ENCODE results near the gene SLC25A27.

The SLC25A27 gene

DNA sequence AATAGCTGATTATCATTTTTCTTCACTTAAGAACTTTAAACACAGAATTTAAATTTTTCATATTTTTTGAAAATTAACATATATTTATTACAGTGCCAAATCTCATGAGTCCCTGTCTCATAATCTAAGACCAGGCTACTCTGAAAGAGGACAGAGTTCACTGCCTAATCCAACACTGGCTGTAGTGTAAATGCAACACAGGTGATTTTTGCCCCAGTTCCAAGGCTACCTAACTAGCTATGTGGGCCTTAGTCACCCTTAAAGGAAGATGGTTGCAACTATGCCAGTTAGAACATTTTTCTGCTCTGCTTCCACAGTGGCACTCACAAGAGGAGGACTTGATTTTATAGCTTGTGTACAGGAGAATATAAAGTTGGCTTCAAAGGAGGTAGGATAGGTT, 4.9 kb downstream of the SLC25A27 start:
- Histone ChIP-seq H3K4me1 (ENCODE audit: low read length) (no peaks in the 10 kb centered on the region), H3F3A (ENCODE audit: insufficient read depth, low read length) (no peaks in the 10 kb centered on the region), H3K4me2 (ENCODE audit: low read depth, low read length) (no peak overlapping the region), H2AFZ (ENCODE audit: low read length) (no peak overlapping the region), H3K9me2 (replicated peaks; ENCODE audit: insufficient read depth, low read length) (no peaks in the 10 kb centered on the region), H4K20me1 (ENCODE audit: insufficient read depth, low read length) (no peaks in the 10 kb centered on the region), H3K27ac (ENCODE audit: low read length) (no peak overlapping the region), H3K4me3 (ENCODE audit: low read length) (no peak overlapping the region), H3K79me2 (ENCODE audit: low read length) (no peaks in the 10 kb centered on the region), H3K36me3 (replicated peaks; ENCODE audit: insufficient read depth, low read length) (no peaks in the 10 kb centered on the region), H3K9me3 (replicated peaks; ENCODE audit: insufficient read depth, low read length) (no peaks in the 10 kb centered on the region), H3K27me3 (replicated peaks; ENCODE audit: insufficient read depth, low read length) (no peaks in the 10 kb centered on the region), H3K9ac (ENCODE audit: low read length) (no peak overlapping the region)
- no peak for DNase-seq
- TF ChIP-seq, protein P1, sequence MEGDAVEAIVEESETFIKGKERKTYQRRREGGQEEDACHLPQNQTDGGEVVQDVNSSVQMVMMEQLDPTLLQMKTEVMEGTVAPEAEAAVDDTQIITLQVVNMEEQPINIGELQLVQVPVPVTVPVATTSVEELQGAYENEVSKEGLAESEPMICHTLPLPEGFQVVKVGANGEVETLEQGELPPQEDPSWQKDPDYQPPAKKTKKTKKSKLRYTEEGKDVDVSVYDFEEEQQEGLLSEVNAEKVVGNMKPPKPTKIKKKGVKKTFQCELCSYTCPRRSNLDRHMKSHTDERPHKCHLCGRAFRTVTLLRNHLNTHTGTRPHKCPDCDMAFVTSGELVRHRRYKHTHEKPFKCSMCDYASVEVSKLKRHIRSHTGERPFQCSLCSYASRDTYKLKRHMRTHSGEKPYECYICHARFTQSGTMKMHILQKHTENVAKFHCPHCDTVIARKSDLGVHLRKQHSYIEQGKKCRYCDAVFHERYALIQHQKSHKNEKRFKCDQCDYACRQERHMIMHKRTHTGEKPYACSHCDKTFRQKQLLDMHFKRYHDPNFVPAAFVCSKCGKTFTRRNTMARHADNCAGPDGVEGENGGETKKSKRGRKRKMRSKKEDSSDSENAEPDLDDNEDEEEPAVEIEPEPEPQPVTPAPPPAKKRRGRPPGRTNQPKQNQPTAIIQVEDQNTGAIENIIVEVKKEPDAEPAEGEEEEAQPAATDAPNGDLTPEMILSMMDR (IDR thresholded peaks at IDR 0.05; ENCODE audit: low read length): no peak
- TF ChIP-seq EZH2phosphoT487 (IDR thresholded peaks at IDR 0.05; ENCODE audit: low read length): no peak
- TF ChIP-seq EZH2 (optimal IDR thresholded peaks at IDR 0.05; ENCODE audit: low read depth, low read length): no peak

DNA sequence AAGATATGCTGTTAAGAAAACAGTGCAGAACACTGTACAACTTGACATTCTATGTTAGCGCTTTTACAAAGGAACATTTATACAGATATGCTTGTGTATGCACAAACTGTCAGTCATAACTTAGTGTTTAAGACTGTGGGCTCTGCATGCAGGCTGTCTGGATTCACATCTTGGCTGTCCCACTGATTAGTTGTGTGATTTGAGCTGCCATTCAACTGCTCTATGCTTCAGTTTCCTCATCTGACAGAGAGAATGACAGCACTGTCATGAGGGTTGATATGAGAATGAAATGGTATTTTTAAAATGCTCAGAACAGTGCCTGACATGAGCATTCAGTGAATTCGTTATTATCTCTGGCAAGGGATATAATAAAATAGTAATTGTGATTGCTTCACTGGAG, 8.7 kb downstream of the SLC25A27 start:
- no peaks in the 10 kb centered on the region for H3F3A ChIP-seq (ENCODE audit: insufficient read depth, low read length)
- no peak overlapping the region for H2AFZ ChIP-seq (ENCODE audit: low read length)
- H3K27me3 ChIP-seq (replicated peaks; ENCODE audit: insufficient read depth, low read length): no peaks in the 10 kb centered on the region
- H3K4me3 ChIP-seq (ENCODE audit: low read length): no peak overlapping the region
- H3K4me2 ChIP-seq (ENCODE audit: low read depth, low read length): no peak overlapping the region
- DNase-seq: no peak
- no peaks in the 10 kb centered on the region for H3K4me1 ChIP-seq (ENCODE audit: low read length)
- H3K9me3 ChIP-seq (replicated peaks; ENCODE audit: insufficient read depth, low read length): no peaks in the 10 kb centered on the region
- no peaks in the 10 kb centered on the region for H3K9me2 ChIP-seq (replicated peaks; ENCODE audit: insufficient read depth, low read length)
- no peak overlapping the region for H3K9ac ChIP-seq (ENCODE audit: low read length)
- no peak overlapping the region for H3K27ac ChIP-seq (ENCODE audit: low read length)
- no peaks in the 10 kb centered on the region for H3K79me2 ChIP-seq (ENCODE audit: low read length)
- TF ChIP-seq EZH2phosphoT487 (IDR thresholded peaks at IDR 0.05; ENCODE audit: low read length) (no peak), EZH2 (optimal IDR thresholded peaks at IDR 0.05; ENCODE audit: low read depth, low read length) (no peak)
- TF ChIP-seq, protein P1 (IDR thresholded peaks at IDR 0.05; ENCODE audit: low read length): no peak
- no peaks in the 10 kb centered on the region for H4K20me1 ChIP-seq (ENCODE audit: insufficient read depth, low read length)
- H3K36me3 ChIP-seq (replicated peaks; ENCODE audit: insufficient read depth, low read length): no peaks in the 10 kb centered on the region

DNA sequence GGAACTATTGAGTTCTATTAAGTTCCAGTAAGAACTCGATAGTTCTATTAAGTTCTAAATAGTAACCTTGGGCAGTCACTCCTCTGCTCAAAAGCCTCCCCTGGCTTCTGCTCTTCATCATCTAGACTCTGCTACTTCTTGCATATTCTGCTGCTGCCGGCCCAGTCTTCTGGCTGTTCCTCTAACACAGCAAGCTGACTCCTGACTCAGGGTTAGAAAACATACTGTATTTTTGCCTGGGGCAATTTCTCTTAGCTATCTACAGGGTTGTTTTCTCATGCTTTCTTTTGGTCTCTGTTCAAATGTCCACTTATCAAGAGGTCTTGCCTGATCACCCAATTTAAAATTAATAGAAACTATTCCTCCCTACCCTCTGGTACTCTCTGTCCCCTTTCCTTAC, 14.6 kb downstream of the SLC25A27 start:
- Histone ChIP-seq H3K79me2 (ENCODE audit: low read length) (no peaks in the 10 kb centered on the region), H3K4me1 (ENCODE audit: low read length) (no peaks in the 10 kb centered on the region), H3K4me2 (ENCODE audit: low read depth, low read length) (no peak overlapping the region), H3K4me3 (ENCODE audit: low read length) (no peak overlapping the region), H3K27me3 (replicated peaks; ENCODE audit: insufficient read depth, low read length) (no peaks in the 10 kb centered on the region), H3K36me3 (replicated peaks; ENCODE audit: insufficient read depth, low read length) (no peaks in the 10 kb centered on the region), H2AFZ (ENCODE audit: low read length) (no peak overlapping the region), H3F3A (ENCODE audit: insufficient read depth, low read length) (no peaks in the 10 kb centered on the region), H3K9me2 (replicated peaks; ENCODE audit: insufficient read depth, low read length) (no peaks in the 10 kb centered on the region), H3K9me3 (replicated peaks; ENCODE audit: insufficient read depth, low read length) (no peaks in the 10 kb centered on the region), H4K20me1 (ENCODE audit: insufficient read depth, low read length) (no peaks in the 10 kb centered on the region), H3K27ac (ENCODE audit: low read length) (no peak overlapping the region), H3K9ac (ENCODE audit: low read length) (no peak overlapping the region)
- TF ChIP-seq EZH2phosphoT487 (IDR thresholded peaks at IDR 0.05; ENCODE audit: low read length) (no peak), EZH2 (optimal IDR thresholded peaks at IDR 0.05; ENCODE audit: low read depth, low read length) (no peak)
- TF ChIP-seq, protein P1 (IDR thresholded peaks at IDR 0.05; ENCODE audit: low read length): no peak
- DNase-seq: no peak

Measured in MM.1S (cell line).